Activated CD4-positive, alpha-beta T cell treated with anti-CD3 and anti-CD28 coated beads for 36 hours (primary cell): ENCODE data around the gene DDX6. TPM values are rescaled to one million over a fixed set of nuclear protein-coding genes. Genes with fewer than 3 reads are reported as not detected.
"Not testable (repeated sequence)": the region's sequence is repeated elsewhere in the genome, so short reads cannot be mapped to it uniquely, and the experiment has no call there.

Experiments
- ATAC-seq: fragments of 200-7000 bp; cut with Tn5 transposase; one replicate; pipeline ENCODE4 v1.10.0; 2021; ENCODE audit warnings: mild to moderate bottlenecking, moderate library complexity
- CTCF ChIA-PET: fragments of 350-600 bp; sonication (Branson Sonifier 250); formaldehyde crosslinking; loops from one replicate; lab custom pipeline; 2021; ENCODE audit warnings: antibody characterized with exemption; lab: Charles Lee
- POLR2A ChIA-PET: fragments of 350-600 bp; sonication (Branson Sonifier 250); formaldehyde crosslinking; loops from one replicate; lab custom pipeline; 2021; ENCODE audit warnings: antibody characterized with exemption, inconsistent platforms; lab: Charles Lee
- DNase-seq: peaks from one replicate; pipeline ENCODE4 v3.0.0-alpha.2; 2020
- H3K27ac Mint-ChIP-seq: one replicate; pipeline ENCODE4 v1.8.0; 2021; ENCODE audit warnings: mixed read lengths
- H3K27me3 Mint-ChIP-seq: one replicate; pipeline ENCODE4 v1.8.0; 2021; ENCODE audit warnings: mixed read lengths
- H3K36me3 Mint-ChIP-seq: one replicate; pipeline ENCODE4 v1.8.0; 2021; ENCODE audit warnings: low read depth, mixed read lengths
- H3K4me1 Mint-ChIP-seq: one replicate; pipeline ENCODE4 v1.8.0; 2021; ENCODE audit warnings: mixed read lengths
- H3K4me3 Mint-ChIP-seq: one replicate; pipeline ENCODE4 v1.8.0; 2021; ENCODE audit warnings: mild to moderate bottlenecking, moderate library complexity, mixed read lengths
- H3K9me3 Mint-ChIP-seq: one replicate; pipeline ENCODE4 v1.8.0; 2021; ENCODE audit warnings: low read depth, mixed read lengths
- intact Hi-C, 2 experiments: fragments of 100-400 bp; cut with DNase I in 1 of 2; cut with micrococcal nuclease in 1 of 2; formaldehyde crosslinking; loops; one replicate each; pipeline versions ENCODE4 v1.14.2 to v1.15.1; 2022 to 2024; cut with DNase I, micrococcal nuclease
- total RNA-seq, 2 experiments: library from RNA; stranded (reverse); gene quantifications; one replicate each; pipeline ENCODE4 v1.2.3, GENCODE V29; 2021

DDX6 gene
- total RNA-seq, 2 experiments from 2014 or later = 175 to 178 TPM

- Mint-ChIP-seq H3K9me3 (no peaks in the 10 kb centered on the region), H3K4me3 (peak overlapping the region; percentile 87), H3K27me3 (no peaks in the 10 kb centered on the region), H3K27ac (peak overlapping the region; percentile 93), H3K4me1 (peaks cover 34% of the 10 kb centered on the region), H3K36me3 (peaks cover 31% of the 10 kb centered on the region)
- CTCF ChIA-PET = interaction anchor here (0.5 to 3.0 kb wide), 27 partner anchors 8 to 436 kb away, joined by 3 to 22 read pairs (median 4); partner anchors contain the start of gene CXCR5
- peak; percentile 20 for ATAC-seq
- intact Hi-C loops = loop anchor here (1.0 to 5.0 kb wide), 14 partner anchors 51 to 563 kb away; partner anchors contain the start of genes C2CD2L (in 1 of the 2), CBL (in 1 of the 2), CENATAC (in 1 of the 2) and CXCR5 (in 1 of the 2)
- DNase-seq = peak; percentile 72
- POLR2A ChIA-PET = interaction anchor here (0.6 to 6.1 kb wide), 22 partner anchors 18 to 553 kb away, joined by 3 to 62 read pairs (median 4); partner anchors contain the start of genes BCL9L and CXCR5
These were observed 430 bp downstream of the DDX6 start for GRCh38 chr11:118790357-118791110.

- peak; percentile 70 for DNase-seq
- intact Hi-C loops = loop anchor here (1.0 to 5.0 kb wide), 12 partner anchors 89 to 972 kb away; partner anchors contain the start of genes C2CD2L (in 1 of the 2), CBL (in 1 of the 2), CENATAC (in 1 of the 2) and CXCR5 (in 1 of the 2)
- peaks cover 37% of the 10 kb centered on the region for H3K36me3 Mint-ChIP-seq
- POLR2A ChIA-PET = interaction anchor here (0.5 to 6.1 kb wide), 23 partner anchors 11 to 1641 kb away, joined by 3 to 62 read pairs (median 4); partner anchors contain the start of genes BCL9L and CXCR5
- peak overlapping the region; percentile 87 for H3K4me3 Mint-ChIP-seq
- H3K9me3 Mint-ChIP-seq = no peaks in the 10 kb centered on the region
- H3K4me1 Mint-ChIP-seq = peaks cover 38% of the 10 kb centered on the region
- peak; percentile 3 for ATAC-seq
- peak overlapping the region; percentile 93 for H3K27ac Mint-ChIP-seq
- no peaks in the 10 kb centered on the region for H3K27me3 Mint-ChIP-seq
- CTCF ChIA-PET = interaction anchor here (0.5 to 3.0 kb wide), 22 partner anchors 8 to 482 kb away, joined by 3 to 22 read pairs (median 4); partner anchors contain the start of gene CXCR5
These were observed 1.2 kb downstream of the DDX6 start for GRCh38 chr11:118789501-118790356.

- ChIA-PET POLR2A (interaction anchor here (0.6 to 0.8 kb wide), 2 partner anchors 55 to 211 kb away, joined by 3 read pairs; no protein-coding TSS in a partner anchor), CTCF (interaction anchor here (0.8 to 1.7 kb wide), 3 partner anchors 97 to 177 kb away, joined by 3 to 6 read pairs (median 3); partner anchors contain the start of gene CXCR5)
- H3K4me1 Mint-ChIP-seq = peaks cover 41% of the 10 kb centered on the region
- ATAC-seq = no peak
- H3K27ac Mint-ChIP-seq = peak overlapping the region; percentile 88
- peaks cover 55% of the 10 kb centered on the region for H3K36me3 Mint-ChIP-seq
- intact Hi-C loops = loop anchor here in 1 of 2 experiments (5.0 kb wide), 1 partner anchor 969 kb away; no protein-coding TSS in a partner anchor
- DNase-seq = no peak
- H3K27me3 Mint-ChIP-seq = no peaks in the 10 kb centered on the region
- H3K9me3 Mint-ChIP-seq = no peaks in the 10 kb centered on the region
- peak overlapping the region; percentile 63 for H3K4me3 Mint-ChIP-seq
These were observed 4.3 kb downstream of the DDX6 start for GRCh38 chr11:118786657-118787056.

GRCh38 chr11:118785362-118785761 is 5.6 kb downstream of the DDX6 start:
- H3K9me3 Mint-ChIP-seq = no peaks in the 10 kb centered on the region
- peak; percentile 44 for DNase-seq
- peaks cover 62% of the 10 kb centered on the region for H3K36me3 Mint-ChIP-seq
- peak overlapping the region; percentile 63 for H3K4me3 Mint-ChIP-seq
- peaks cover 48% of the 10 kb centered on the region for H3K4me1 Mint-ChIP-seq
- ChIA-PET CTCF (interaction anchor here (0.6 to 1.7 kb wide), 6 partner anchors 98 to 569 kb away, joined by 3 to 6 read pairs (median 3); partner anchors contain the start of gene CXCR5), POLR2A (interaction anchor here (0.6 to 1.0 kb wide), 5 partner anchors 17 to 136 kb away, joined by 3 to 9 read pairs (median 4); partner anchors contain the start of gene CXCR5)
- no peaks in the 10 kb centered on the region for H3K27me3 Mint-ChIP-seq
- intact Hi-C loops = loop anchor here in 1 of 2 experiments (5.0 kb wide), 1 partner anchor 968 kb away; no protein-coding TSS in a partner anchor
- H3K27ac Mint-ChIP-seq = peak overlapping the region; percentile 88
- peak; percentile 6 for ATAC-seq

GRCh38 chr11:118783724-118784495 is 7.1 kb downstream of the DDX6 start:
- peak; percentile 8 for ATAC-seq
- Mint-ChIP-seq H3K9me3 (no peaks in the 10 kb centered on the region), H3K4me1 (peaks cover 54% of the 10 kb centered on the region), H3K27ac (peak overlapping the region; percentile 26), H3K27me3 (no peaks in the 10 kb centered on the region), H3K4me3 (no peak overlapping the region), H3K36me3 (peaks cover 66% of the 10 kb centered on the region)
- POLR2A ChIA-PET = interaction anchor here (0.6 to 1.0 kb wide), 5 partner anchors 10 to 433 kb away, joined by 3 to 7 read pairs (median 3); no protein-coding TSS in a partner anchor
- CTCF ChIA-PET = interaction anchor here (0.6 to 1.5 kb wide), 8 partner anchors 8 to 313 kb away, joined by 3 to 4 read pairs (median 3); no protein-coding TSS in a partner anchor
- no peak for DNase-seq
- intact Hi-C loops = no loop called here

GRCh38 chr11:118783324-118783723 is 7.6 kb downstream of the DDX6 start:
- DNase-seq, ATAC-seq, H3K27me3 Mint-ChIP-seq, intact Hi-C loops, H3K9me3 Mint-ChIP-seq, H3K27ac Mint-ChIP-seq, H3K4me3 Mint-ChIP-seq: not testable (repeated sequence)
- peaks cover 66% of the 10 kb centered on the region for H3K36me3 Mint-ChIP-seq
- ChIA-PET CTCF (interaction anchor here (0.7 kb wide), 1 partner anchor 90 kb away, joined by 3 read pairs; no protein-coding TSS in a partner anchor), POLR2A (interaction anchor here (0.7 kb wide), 1 partner anchor 148 kb away, joined by 3 read pairs; no protein-coding TSS in a partner anchor)
- peaks cover 58% of the 10 kb centered on the region for H3K4me1 Mint-ChIP-seq

- intact Hi-C loops = no loop called here
- ATAC-seq = no peak
- CTCF ChIA-PET = interaction anchor here (1.0 to 1.5 kb wide), 2 partner anchors 13 to 268 kb away, joined by 3 read pairs; no protein-coding TSS in a partner anchor
- H3K27me3 Mint-ChIP-seq = no peaks in the 10 kb centered on the region
- H3K4me1 Mint-ChIP-seq = peaks cover 63% of the 10 kb centered on the region
- no peak overlapping the region for H3K4me3 Mint-ChIP-seq
- no peak overlapping the region for H3K27ac Mint-ChIP-seq
- no peak for DNase-seq
- no peaks in the 10 kb centered on the region for H3K9me3 Mint-ChIP-seq
- POLR2A ChIA-PET = no interaction called here
- H3K36me3 Mint-ChIP-seq = peaks cover 70% of the 10 kb centered on the region
These were observed 12.1 kb downstream of the DDX6 start for GRCh38 chr11:118778898-118779297.

- peaks cover 85% of the 10 kb centered on the region for H3K4me1 Mint-ChIP-seq
- H3K36me3 Mint-ChIP-seq = peaks cover 78% of the 10 kb centered on the region
- H3K4me3 Mint-ChIP-seq = no peak overlapping the region
- POLR2A ChIA-PET = interaction anchor here (0.6 to 1.0 kb wide), 3 partner anchors 10 to 202 kb away, joined by 3 to 4 read pairs (median 3); no protein-coding TSS in a partner anchor
- no peaks in the 10 kb centered on the region for H3K9me3 Mint-ChIP-seq
- DNase-seq (no peak), ATAC-seq (no peak)
- peak overlapping the region; percentile 15 for H3K27ac Mint-ChIP-seq
- CTCF ChIA-PET = interaction anchor here (0.6 to 1.6 kb wide), 2 partner anchors 110 to 477 kb away, joined by 3 to 4 read pairs; partner anchors contain the start of gene CXCR5
- intact Hi-C loops = no loop called here
- no peaks in the 10 kb centered on the region for H3K27me3 Mint-ChIP-seq
These were observed 16.9 kb downstream of the DDX6 start for GRCh38 chr11:118774032-118774431.

GRCh38 chr11:118771547-118772288 is 19.2 kb downstream of the DDX6 start:
- Mint-ChIP-seq H3K27ac (peak overlapping the region; percentile 85), H3K9me3 (no peaks in the 10 kb centered on the region), H3K4me1 (peaks cover 72% of the 10 kb centered on the region), H3K36me3 (peaks cover 72% of the 10 kb centered on the region), H3K4me3 (no peak overlapping the region), H3K27me3 (no peaks in the 10 kb centered on the region)
- ATAC-seq = no peak
- DNase-seq = no peak
- ChIA-PET POLR2A (no interaction called here), CTCF (interaction anchor here (0.6 to 2.4 kb wide), 5 partner anchors 20 to 153 kb away, joined by 3 to 10 read pairs (median 4); partner anchors contain the start of gene DDX6)
- intact Hi-C loops = no loop called here
